ENCODE measurements around the gene PRUNE2.

The PRUNE2 gene

DNA sequence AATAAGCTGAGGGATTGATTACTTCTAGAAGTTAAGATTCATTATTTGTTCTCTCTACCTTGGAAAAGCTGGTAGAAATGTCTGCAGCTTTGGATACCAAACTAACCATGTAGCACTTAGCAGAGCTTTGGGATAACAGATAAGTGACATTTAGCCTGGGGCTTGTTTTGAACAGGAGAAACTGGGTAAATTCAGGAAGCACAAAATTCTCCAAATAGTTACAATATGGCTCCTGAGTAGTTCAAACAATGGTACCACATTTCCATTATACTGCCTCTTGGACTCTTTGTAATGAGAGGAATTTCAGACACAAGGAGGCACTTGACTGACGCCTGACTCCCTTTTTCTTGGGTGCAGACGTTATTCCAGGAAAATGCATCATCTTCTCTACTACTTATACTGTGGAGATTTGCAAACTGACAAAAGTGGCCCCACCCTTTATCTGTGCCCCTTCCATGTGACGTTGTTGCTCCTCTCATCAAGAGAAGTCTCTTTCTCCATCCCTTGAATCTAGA is 22.5 kb downstream of the PRUNE2 start:
- no peaks in the 10 kb centered on the region for H3K27me3 ChIP-seq (ENCODE audit: insufficient read depth, low read length, poor library complexity)
- no peak overlapping the region for H2BK120ac ChIP-seq (ENCODE audit: low read depth, low read length)

GRCh38 chr9:76882686-76883085 is 23.2 kb downstream of the PRUNE2 start:
- no peaks in the 10 kb centered on the region for H3K4me1 ChIP-seq (ENCODE audit: control insufficient read depth, low read depth, low read length)

More for the DNA sequence above, 22.5 kb downstream of the PRUNE2 start:
- Histone ChIP-seq H3K36me3 (ENCODE audit: control insufficient read depth, insufficient read depth, low read length) (no peaks in the 10 kb centered on the region), H3K4me3 (ENCODE audit: low read length) (no peak overlapping the region), H4K8ac (ENCODE audit: low read depth, low read length) (no peak overlapping the region), H2AK5ac (ENCODE audit: low read length) (no peak overlapping the region), H3K79me1 (ENCODE audit: low read length) (no peaks in the 10 kb centered on the region), H3K4me1 (ENCODE audit: control insufficient read depth, low read depth, low read length) (no peaks in the 10 kb centered on the region), H3K18ac (ENCODE audit: low read length) (no peak overlapping the region), H3K79me2 (ENCODE audit: control insufficient read depth, insufficient read depth, low read length) (no peaks in the 10 kb centered on the region), H4K5ac (ENCODE audit: low read length) (no peak overlapping the region), H3K23ac (ENCODE audit: low read length) (no peak overlapping the region), H3K4ac (ENCODE audit: low read depth, low read length) (no peak overlapping the region), H3K9ac (ENCODE audit: low read length) (no peak overlapping the region), H3K56ac (ENCODE audit: low read length) (no peak overlapping the region), H3K27ac (ENCODE audit: low read depth, low read length) (no peak overlapping the region), H3K4me2 (ENCODE audit: low read length) (no peak overlapping the region), H2BK5ac (ENCODE audit: low read length) (no peak overlapping the region), H2BK15ac (replicated peaks; ENCODE audit: low read depth) (no peak overlapping the region)
- peak; percentile 43 for DNase-seq
- no CpG with 5 or more reads among the region's 3 CpGs for WGBS (ENCODE audit: extremely low coverage, insufficient coverage, low lambda C conversion rate)

GRCh38 chr9:76880210-76880609 is 25.7 kb downstream of the PRUNE2 start:
- no CpG with 5 or more reads among the region's 2 CpGs for whole genome bisulfite sequencing (ENCODE audit: extremely low coverage, insufficient coverage, low lambda C conversion rate)
- no peak overlapping the region for H3K27ac ChIP-seq (ENCODE audit: low read depth, low read length)

More at GRCh38 chr9:76882686-76883085, 23.2 kb downstream of the PRUNE2 start:
- H3K23ac ChIP-seq (ENCODE audit: low read length), result no peak overlapping the region
- no CpG with 5 or more reads among the region's 4 CpGs for WGBS (ENCODE audit: extremely low coverage, insufficient coverage, low lambda C conversion rate)
- no peaks in the 10 kb centered on the region for H3K27me3 ChIP-seq (ENCODE audit: insufficient read depth, low read length, poor library complexity)
- no peak overlapping the region for H2AK5ac ChIP-seq (ENCODE audit: low read length)
- no peak overlapping the region for H3K56ac ChIP-seq (ENCODE audit: low read length)
- H3K4me2 ChIP-seq (ENCODE audit: low read length), result no peak overlapping the region
- no peak overlapping the region for H3K4ac ChIP-seq (ENCODE audit: low read depth, low read length)
- no peak overlapping the region for H3K18ac ChIP-seq (ENCODE audit: low read length)
- H3K36me3 ChIP-seq (ENCODE audit: control insufficient read depth, insufficient read depth, low read length), result no peaks in the 10 kb centered on the region
- H2BK15ac ChIP-seq (replicated peaks; ENCODE audit: low read depth), result no peak overlapping the region
- no peak overlapping the region for H4K8ac ChIP-seq (ENCODE audit: low read depth, low read length)
- DNase-seq, result no peak
- H4K5ac ChIP-seq (ENCODE audit: low read length), result no peak overlapping the region
- no peak overlapping the region for H2BK120ac ChIP-seq (ENCODE audit: low read depth, low read length)
- H3K27ac ChIP-seq (ENCODE audit: low read depth, low read length), result no peak overlapping the region
- no peaks in the 10 kb centered on the region for H3K79me1 ChIP-seq (ENCODE audit: low read length)
- H3K9ac ChIP-seq (ENCODE audit: low read length), result no peak overlapping the region
- H2BK5ac ChIP-seq (ENCODE audit: low read length), result no peak overlapping the region
- no peaks in the 10 kb centered on the region for H3K79me2 ChIP-seq (ENCODE audit: control insufficient read depth, insufficient read depth, low read length)
- H3K4me3 ChIP-seq (ENCODE audit: low read length), result no peak overlapping the region

GRCh38 chr9:76878933-76879332 is 27.0 kb downstream of the PRUNE2 start:
- Histone ChIP-seq H3K18ac (ENCODE audit: low read length) (no peak overlapping the region), H4K5ac (ENCODE audit: low read length) (no peak overlapping the region), H3K27ac (ENCODE audit: low read depth, low read length) (no peak overlapping the region), H2BK5ac (ENCODE audit: low read length) (no peak overlapping the region), H3K56ac (ENCODE audit: low read length) (no peak overlapping the region), H3K4ac (ENCODE audit: low read depth, low read length) (no peak overlapping the region), H3K79me2 (ENCODE audit: control insufficient read depth, insufficient read depth, low read length) (no peaks in the 10 kb centered on the region), H3K4me2 (ENCODE audit: low read length) (no peak overlapping the region), H3K9ac (ENCODE audit: low read length) (no peak overlapping the region), H3K79me1 (ENCODE audit: low read length) (no peaks in the 10 kb centered on the region), H3K4me3 (ENCODE audit: low read length) (no peak overlapping the region), H2BK120ac (ENCODE audit: low read depth, low read length) (no peak overlapping the region), H2AK5ac (ENCODE audit: low read length) (no peak overlapping the region), H3K4me1 (ENCODE audit: control insufficient read depth, low read depth, low read length) (no peaks in the 10 kb centered on the region), H4K8ac (ENCODE audit: low read depth, low read length) (no peak overlapping the region), H3K27me3 (ENCODE audit: insufficient read depth, low read length, poor library complexity) (no peaks in the 10 kb centered on the region), H3K23ac (ENCODE audit: low read length) (no peak overlapping the region), H3K36me3 (ENCODE audit: control insufficient read depth, insufficient read depth, low read length) (no peaks in the 10 kb centered on the region), H2BK15ac (replicated peaks; ENCODE audit: low read depth) (no peak overlapping the region)
- DNase-seq, result no peak
- WGBS (ENCODE audit: extremely low coverage, insufficient coverage, low lambda C conversion rate), result no CpG with 5 or more reads among the region's 3 CpGs

More at GRCh38 chr9:76880210-76880609, 25.7 kb downstream of the PRUNE2 start:
- H4K8ac ChIP-seq (ENCODE audit: low read depth, low read length), result no peak overlapping the region
- no peak overlapping the region for H2AK5ac ChIP-seq (ENCODE audit: low read length)
- H2BK15ac ChIP-seq (replicated peaks; ENCODE audit: low read depth), result no peak overlapping the region
- no peak overlapping the region for H3K4me2 ChIP-seq (ENCODE audit: low read length)
- H3K4me3 ChIP-seq (ENCODE audit: low read length), result no peak overlapping the region
- no peaks in the 10 kb centered on the region for H3K79me2 ChIP-seq (ENCODE audit: control insufficient read depth, insufficient read depth, low read length)
- no peak overlapping the region for H3K23ac ChIP-seq (ENCODE audit: low read length)
- H4K5ac ChIP-seq (ENCODE audit: low read length), result no peak overlapping the region
- H3K9ac ChIP-seq (ENCODE audit: low read length), result no peak overlapping the region
- H2BK5ac ChIP-seq (ENCODE audit: low read length), result no peak overlapping the region
- H3K36me3 ChIP-seq (ENCODE audit: control insufficient read depth, insufficient read depth, low read length), result no peaks in the 10 kb centered on the region
- H3K27me3 ChIP-seq (ENCODE audit: insufficient read depth, low read length, poor library complexity), result no peaks in the 10 kb centered on the region
- no peaks in the 10 kb centered on the region for H3K79me1 ChIP-seq (ENCODE audit: low read length)
- no peak overlapping the region for H3K4ac ChIP-seq (ENCODE audit: low read depth, low read length)
- H3K4me1 ChIP-seq (ENCODE audit: control insufficient read depth, low read depth, low read length), result no peaks in the 10 kb centered on the region
- H2BK120ac ChIP-seq (ENCODE audit: low read depth, low read length), result no peak overlapping the region
- no peak overlapping the region for H3K56ac ChIP-seq (ENCODE audit: low read length)
- no peak overlapping the region for H3K18ac ChIP-seq (ENCODE audit: low read length)
- no peak for DNase-seq

GRCh38 chr9:76877961-76878360 is 28.0 kb downstream of the PRUNE2 start:
- Histone ChIP-seq H3K18ac (ENCODE audit: low read length) (no peak overlapping the region), H3K79me2 (ENCODE audit: control insufficient read depth, insufficient read depth, low read length) (no peaks in the 10 kb centered on the region), H2BK15ac (replicated peaks; ENCODE audit: low read depth) (no peak overlapping the region), H4K8ac (ENCODE audit: low read depth, low read length) (no peak overlapping the region), H3K36me3 (ENCODE audit: control insufficient read depth, insufficient read depth, low read length) (no peaks in the 10 kb centered on the region), H3K79me1 (ENCODE audit: low read length) (no peaks in the 10 kb centered on the region), H3K23ac (ENCODE audit: low read length) (no peak overlapping the region), H3K27me3 (ENCODE audit: insufficient read depth, low read length, poor library complexity) (no peaks in the 10 kb centered on the region), H2BK5ac (ENCODE audit: low read length) (no peak overlapping the region), H2AK5ac (ENCODE audit: low read length) (no peak overlapping the region), H2BK120ac (ENCODE audit: low read depth, low read length) (no peak overlapping the region), H3K4me2 (ENCODE audit: low read length) (no peak overlapping the region), H3K27ac (ENCODE audit: low read depth, low read length) (no peak overlapping the region), H4K5ac (ENCODE audit: low read length) (no peak overlapping the region), H3K9ac (ENCODE audit: low read length) (no peak overlapping the region), H3K4me3 (ENCODE audit: low read length) (no peak overlapping the region), H3K56ac (ENCODE audit: low read length) (no peak overlapping the region), H3K4ac (ENCODE audit: low read depth, low read length) (no peak overlapping the region), H3K4me1 (ENCODE audit: control insufficient read depth, low read depth, low read length) (no peaks in the 10 kb centered on the region)
- DNase-seq, result no peak

DNA sequence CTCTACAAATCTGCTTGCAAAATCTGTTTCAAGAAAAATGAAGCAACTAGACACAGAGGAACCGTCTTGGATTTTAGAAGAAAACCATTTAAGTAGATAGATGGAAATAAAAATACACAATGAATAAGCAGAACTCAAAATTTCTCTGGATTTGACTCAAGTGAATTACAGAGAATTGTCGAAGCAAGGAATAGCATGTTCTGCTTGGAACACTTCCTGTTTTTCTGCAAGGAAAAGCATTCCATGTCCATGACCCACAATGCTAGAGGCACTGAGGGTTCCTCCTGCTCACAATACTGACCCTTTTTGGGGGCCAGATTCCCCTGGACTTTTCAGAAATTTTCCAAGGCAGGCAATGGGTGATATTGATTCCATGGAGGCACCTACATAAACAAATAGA is 29.8 kb downstream of the PRUNE2 start:
- no peak overlapping the region for H3K18ac ChIP-seq (ENCODE audit: low read length)
- H3K4me3 ChIP-seq (ENCODE audit: low read length), result no peak overlapping the region
- no peak overlapping the region for H3K4me2 ChIP-seq (ENCODE audit: low read length)
- no peak overlapping the region for H4K5ac ChIP-seq (ENCODE audit: low read length)
- no peak overlapping the region for H2AK5ac ChIP-seq (ENCODE audit: low read length)
- no peaks in the 10 kb centered on the region for H3K79me2 ChIP-seq (ENCODE audit: control insufficient read depth, insufficient read depth, low read length)
- no peak overlapping the region for H3K23ac ChIP-seq (ENCODE audit: low read length)
- no peak for DNase-seq
- WGBS (ENCODE audit: extremely low coverage, insufficient coverage, low lambda C conversion rate), result no CpG with 5 or more reads among the region's 2 CpGs
- no peak overlapping the region for H3K9ac ChIP-seq (ENCODE audit: low read length)
- H4K8ac ChIP-seq (ENCODE audit: low read depth, low read length), result no peak overlapping the region
- no peak overlapping the region for H3K56ac ChIP-seq (ENCODE audit: low read length)
- H2BK120ac ChIP-seq (ENCODE audit: low read depth, low read length), result no peak overlapping the region
- no peaks in the 10 kb centered on the region for H3K79me1 ChIP-seq (ENCODE audit: low read length)
- H2BK5ac ChIP-seq (ENCODE audit: low read length), result no peak overlapping the region
- H3K27me3 ChIP-seq (ENCODE audit: insufficient read depth, low read length, poor library complexity), result no peaks in the 10 kb centered on the region
- H2BK15ac ChIP-seq (replicated peaks; ENCODE audit: low read depth), result no peak overlapping the region
- no peak overlapping the region for H3K27ac ChIP-seq (ENCODE audit: low read depth, low read length)
- H3K4ac ChIP-seq (ENCODE audit: low read depth, low read length), result no peak overlapping the region
- no peaks in the 10 kb centered on the region for H3K4me1 ChIP-seq (ENCODE audit: control insufficient read depth, low read depth, low read length)
- no peaks in the 10 kb centered on the region for H3K36me3 ChIP-seq (ENCODE audit: control insufficient read depth, insufficient read depth, low read length)
